ENCODE results near the gene KCNAB1.
"Not testable (repeated sequence)": the region's sequence is repeated elsewhere in the genome, so short reads cannot be mapped to it uniquely, and the experiment has no call there.

KCNAB1 gene

DNA sequence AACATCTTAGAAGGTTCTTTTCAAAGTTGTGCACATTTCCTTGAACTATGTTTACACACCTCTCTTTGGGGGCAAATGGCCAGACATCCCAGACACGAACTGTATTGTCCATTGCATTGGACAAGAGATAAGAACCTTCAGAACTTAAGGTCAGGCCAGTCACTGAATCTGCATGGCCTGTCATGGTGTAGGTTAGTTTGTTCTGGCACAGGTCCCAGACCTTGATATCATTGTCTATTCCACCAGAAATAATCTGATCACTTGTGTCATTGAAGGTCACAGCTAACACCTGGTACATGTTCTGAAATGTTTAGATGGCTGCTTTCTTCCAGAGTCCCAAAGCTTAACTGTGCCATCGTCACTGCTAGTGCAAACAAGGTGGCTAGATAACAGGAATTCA is 55.7 kb downstream of the KCNAB1 start:
- no peak for DNase-seq (ENCODE audit: low read depth in 2 of 2)

GRCh38 chr3:156176629-156177210 is 56.3 kb downstream of the KCNAB1 start:
- DNase-seq (ENCODE audit: low read depth in 2 of 2): no peak

- no peak for DNase-seq (ENCODE audit: low read depth in 2 of 2)
Measured at GRCh38 chr3:156180077-156180476, 59.7 kb downstream of the KCNAB1 start.

- no peak for DNase-seq (ENCODE audit: low read depth in 2 of 2)
Measured at GRCh38 chr3:156181509-156181908, 61.1 kb downstream of the KCNAB1 start.

- DNase-seq (ENCODE audit: low read depth in 2 of 2): no peak
Measured at GRCh38 chr3:156183396-156183795, 63.0 kb downstream of the KCNAB1 start.

- DNase-seq (ENCODE audit: low read depth in 2 of 2): no peak
Measured at GRCh38 chr3:156184156-156184555, 63.8 kb downstream of the KCNAB1 start.

- DNase-seq (ENCODE audit: low read depth in 2 of 2): no peak
Measured at GRCh38 chr3:156187146-156187769, 66.9 kb downstream of the KCNAB1 start.

- DNase-seq (ENCODE audit: low read depth in 2 of 2): no peak
Measured at GRCh38 chr3:156188757-156189156, 68.4 kb downstream of the KCNAB1 start.

DNA sequence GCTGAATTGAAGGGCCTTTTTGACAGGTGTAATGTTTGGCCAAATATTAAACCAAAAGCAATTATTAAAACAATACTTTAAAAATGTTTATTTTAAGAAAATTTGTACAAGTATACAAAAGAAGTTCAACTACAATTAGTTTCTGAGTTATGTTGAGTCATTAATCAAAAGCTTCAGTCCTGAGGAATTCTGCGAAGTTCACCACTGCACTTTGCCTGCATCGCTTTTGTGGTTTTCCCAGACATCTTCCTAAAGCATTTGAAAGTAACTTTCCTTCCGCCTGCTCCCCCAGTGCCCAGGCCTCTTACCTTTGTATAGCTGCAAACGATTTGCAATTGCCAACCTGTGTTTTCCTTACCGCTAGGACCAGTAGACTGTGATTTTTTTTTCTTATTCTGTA is 69.5 kb downstream of the KCNAB1 start:
- DNase-seq (ENCODE audit: low read depth in 2 of 2): no peak

DNA sequence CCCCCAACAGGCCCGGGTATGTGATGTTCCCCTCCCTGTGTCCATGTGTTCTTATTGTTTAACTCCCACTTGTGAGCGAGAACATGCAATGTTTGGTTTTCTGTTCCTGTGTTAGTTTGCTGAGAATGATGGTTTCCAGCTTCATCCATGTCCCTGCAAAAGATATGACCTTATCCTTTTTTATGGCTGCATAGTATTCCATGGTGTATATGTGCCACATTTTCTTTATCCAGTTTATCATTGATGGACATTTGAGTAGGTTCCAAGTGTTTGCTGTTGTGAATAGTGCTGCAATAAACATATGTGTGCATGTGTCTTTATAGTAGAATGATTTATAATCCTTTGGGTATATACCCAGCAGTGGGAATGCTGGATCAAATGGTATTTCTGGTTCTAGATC is 74.6 kb downstream of the KCNAB1 start:
- not testable (repeated sequence) for DNase-seq (ENCODE audit: low read depth in 2 of 2)

DNA sequence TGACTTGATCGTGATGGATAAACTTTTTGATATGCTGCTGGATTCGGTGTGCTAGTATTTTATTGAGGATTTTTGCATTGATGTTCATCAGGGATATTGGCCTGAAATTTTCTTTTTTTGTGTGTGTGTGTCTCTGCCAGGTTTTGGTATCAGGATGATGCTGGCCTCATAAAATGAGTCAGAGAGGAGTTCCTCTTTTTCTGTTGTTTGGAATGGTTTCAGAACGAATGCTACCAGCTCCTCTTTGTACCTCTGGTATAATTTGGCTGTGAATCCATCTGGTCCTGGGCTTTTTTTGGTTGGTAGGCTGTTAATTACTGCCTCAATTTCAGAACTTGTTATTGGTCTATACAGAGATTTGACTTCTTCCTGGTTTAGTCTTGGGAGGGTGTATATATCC is 76.8 kb downstream of the KCNAB1 start:
- not testable (repeated sequence) for DNase-seq (ENCODE audit: low read depth in 2 of 2)

- DNase-seq (ENCODE audit: low read depth in 2 of 2): no peak
Measured at GRCh38 chr3:156201411-156202405, 81.3 kb downstream of the KCNAB1 start.

GRCh38 chr3:156206157-156206556 is 85.8 kb downstream of the KCNAB1 start:
- DNase-seq (ENCODE audit: low read depth in 2 of 2): no peak

GRCh38 chr3:156207802-156208685 is 87.7 kb downstream of the KCNAB1 start:
- no peak for DNase-seq (ENCODE audit: low read depth in 2 of 2)

DNA sequence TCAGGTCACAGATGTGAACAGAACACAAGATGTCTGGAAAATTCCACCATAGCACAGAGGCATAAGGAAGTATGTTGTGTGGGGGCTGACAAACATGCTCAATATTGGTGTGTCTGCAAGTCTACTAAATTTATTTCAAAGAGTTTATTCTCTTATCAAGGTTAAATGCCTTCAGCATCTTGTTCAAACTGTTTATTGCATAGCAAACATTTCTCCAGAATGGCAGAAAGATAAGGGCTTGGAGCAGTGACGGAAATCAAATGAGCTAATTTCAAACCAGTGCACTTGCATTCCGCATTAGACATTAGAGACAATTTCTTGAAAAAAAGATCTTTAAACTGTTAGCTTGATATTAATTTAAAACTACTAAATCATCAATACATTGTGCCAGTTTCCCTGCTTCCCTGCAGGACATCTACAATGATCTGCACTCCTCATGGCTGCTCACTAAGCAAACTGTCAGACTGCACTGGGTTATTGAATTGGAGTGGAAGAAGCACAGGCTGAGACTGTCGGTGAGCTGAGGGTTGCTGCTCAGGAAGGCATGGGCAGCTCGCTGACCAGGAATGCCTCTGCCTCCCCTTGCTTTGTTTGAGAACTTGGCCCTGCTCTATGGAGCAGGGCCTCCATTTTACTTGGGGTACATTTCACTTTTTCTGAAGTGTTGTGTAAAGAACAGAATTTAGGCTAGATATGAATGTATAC is 89.4 kb downstream of the KCNAB1 start:
- no peak for DNase-seq (ENCODE audit: low read depth in 2 of 2)

GRCh38 chr3:156211583-156211982 is 91.2 kb downstream of the KCNAB1 start:
- DNase-seq (ENCODE audit: low read depth in 2 of 2): no peak

DNA sequence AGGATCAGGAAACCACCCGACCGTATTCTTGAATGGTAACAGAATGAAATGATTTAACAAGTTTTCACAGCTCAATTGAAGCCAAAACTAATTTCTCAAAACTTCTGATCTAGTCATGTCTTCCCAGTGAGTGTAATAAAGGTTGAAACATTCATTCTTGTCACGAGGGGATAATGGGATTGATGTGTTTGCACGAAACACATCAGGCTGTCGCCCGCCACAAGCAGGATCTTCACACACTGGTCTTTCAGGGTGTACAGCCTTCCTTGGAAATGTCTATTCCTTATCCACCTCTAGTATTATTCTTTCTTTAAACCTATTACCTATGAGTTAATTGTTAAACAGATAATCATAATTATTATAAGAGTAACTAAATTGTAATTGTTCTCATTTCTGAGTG is 94.3 kb downstream of the KCNAB1 start:
- no peak for DNase-seq (ENCODE audit: low read depth in 2 of 2)

- no peak for DNase-seq (ENCODE audit: low read depth in 2 of 2)
Measured at GRCh38 chr3:156215751-156216150, 95.4 kb downstream of the KCNAB1 start.

DNA sequence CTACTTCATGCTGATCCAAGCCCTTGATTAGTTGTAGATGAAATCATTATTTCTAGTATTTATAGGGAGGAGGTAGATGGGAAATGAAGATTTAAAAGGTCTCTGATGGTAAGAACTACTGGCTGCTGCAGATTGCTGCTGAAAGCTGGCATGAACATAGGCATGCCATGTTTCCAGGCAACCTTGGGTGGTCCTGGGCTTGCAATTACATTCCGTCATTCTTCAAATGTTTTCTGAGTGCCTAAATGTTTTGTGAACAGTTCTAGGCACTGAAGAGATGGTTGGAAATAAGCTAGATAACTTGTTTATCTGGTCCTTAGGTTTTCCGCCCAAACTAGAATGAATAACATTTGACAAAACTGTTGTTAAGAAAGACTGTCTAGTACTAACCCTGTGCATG is 95.8 kb downstream of the KCNAB1 start:
- DNase-seq (ENCODE audit: low read depth in 2 of 2): no peak

- no peak for DNase-seq (ENCODE audit: low read depth in 2 of 2)
Measured at GRCh38 chr3:156216852-156217251, 96.5 kb downstream of the KCNAB1 start.

Data from stimulated activated CD8-positive, alpha-beta memory T cell treated with anti-CD3 and anti-CD28 coated beads, Interleukin-7, amount 100 ng/mL, for 4 hours (primary cell).